WTC11 (cell line): ENCODE data around the gene APOD.

Experiments used
- AFF4 ChIP-seq: sonication (generic); formaldehyde crosslinking; IDR thresholded peaks from 2 replicates; pipeline ENCODE4 v1.8.1; 2023; ENCODE audit warnings: mild to moderate bottlenecking, missing genetic modification reagents, borderline replicate concordance
- ARID4B ChIP-seq: sonication (generic); formaldehyde crosslinking; IDR thresholded peaks from 2 replicates; pipeline ENCODE4 v1.8.0; 2023; ENCODE audit warnings: missing genetic modification reagents, mild to moderate bottlenecking, borderline replicate concordance
- ATF2 ChIP-seq: sonication (generic); formaldehyde crosslinking; IDR thresholded peaks from 2 replicates; pipeline ENCODE4 v1.8.1; 2022; ENCODE audit warnings: low read depth, missing genetic modification reagents, borderline replicate concordance
- ATF3 ChIP-seq: sonication (generic); formaldehyde crosslinking; conservative IDR thresholded peaks from 2 replicates; pipeline ENCODE4 v1.8.1; 2022; ENCODE audit warnings: mild to moderate bottlenecking, missing genetic modification reagents
- CREB1 ChIP-seq: sonication (generic); formaldehyde crosslinking; IDR thresholded peaks from 2 replicates; pipeline ENCODE4 v1.8.0; 2023; ENCODE audit warnings: mild to moderate bottlenecking, missing genetic modification reagents
- CTCF ChIP-seq: fragments of 200-600 bp; IDR thresholded peaks from 2 replicates; pipeline ENCODE4 v1.8.0; 2022; ENCODE audit warnings: antibody characterized with exemption
- NR3C1 ChIP-seq: sonication (generic); formaldehyde crosslinking; conservative IDR thresholded peaks from 2 replicates; pipeline ENCODE4 v1.8.1; 2023; ENCODE audit warnings: low read depth, mild to moderate bottlenecking, missing genetic modification reagents
- PREB ChIP-seq: sonication (generic); formaldehyde crosslinking; IDR thresholded peaks from 2 replicates; pipeline ENCODE4 v1.8.1; 2022; ENCODE audit warnings: mild to moderate bottlenecking, missing genetic modification reagents, moderate library complexity, borderline replicate concordance
- TEAD4 ChIP-seq: sonication (generic); formaldehyde crosslinking; IDR thresholded peaks from 2 replicates; pipeline ENCODE4 v1.8.0; 2022; ENCODE audit warnings: mild to moderate bottlenecking, missing genetic modification reagents
- USF1 ChIP-seq: sonication (generic); formaldehyde crosslinking; IDR thresholded peaks from 2 replicates; pipeline ENCODE4 v1.8.0; 2022; ENCODE audit warnings: mild to moderate bottlenecking, missing genetic modification reagents
- USF2 ChIP-seq: sonication (generic); formaldehyde crosslinking; IDR thresholded peaks from 2 replicates; pipeline ENCODE4 v1.8.1; 2023; ENCODE audit warnings: mild to moderate bottlenecking, missing genetic modification reagents, moderate library complexity
- ZBTB21 ChIP-seq: sonication (generic); formaldehyde crosslinking; IDR thresholded peaks from 2 replicates; pipeline ENCODE4 v1.8.1; 2023; ENCODE audit warnings: mild to moderate bottlenecking, missing genetic modification reagents, borderline replicate concordance

GRCh38 chr3:195535293-195535692, 48.4 kb downstream of the APOD start:
- no peak for TF ChIP-seq TEAD4 (CRISPR knock-in tag)
- no peak for TF ChIP-seq ARID4B (CRISPR knock-in tag)
- no peak for TF ChIP-seq CTCF
- no peak for TF ChIP-seq NR3C1
- TF ChIP-seq USF1 (CRISPR knock-in tag): no peak
- TF ChIP-seq USF2 (CRISPR knock-in tag): no peak
- no peak for TF ChIP-seq ATF2 (CRISPR knock-in tag)
- TF ChIP-seq CREB1: no peak
- TF ChIP-seq ZBTB21: no peak
- no peak for TF ChIP-seq AFF4 (CRISPR knock-in tag)
- TF ChIP-seq ATF3 (CRISPR knock-in tag): no peak
- no peak for TF ChIP-seq PREB
